Testis (tissue), 3 donors: Measurements from ENCODE around the gene GFRA4. TPM values are rescaled to one million over a fixed set of nuclear protein-coding genes. Genes with fewer than 3 reads are reported as not detected.

Experiments
- DNase-seq: peaks from one replicate; pipeline ENCODE4 v3.0.0-alpha.2; 2019
- H3K27ac ChIP-seq, 2 donors: fragments of 200-600 bp; sonication (generic); one replicate each; pipeline ENCODE4 v1.5.1; 2019
- H3K27me3 ChIP-seq: fragments of 200-600 bp; sonication (generic); one replicate; pipeline ENCODE4 v1.5.1; 2019
- H3K36me3 ChIP-seq: fragments of 200-600 bp; sonication (generic); one replicate; pipeline ENCODE4 v1.5.1; 2017; ENCODE audit warnings: low read depth; ENCODE audit errors: missing control alignments
- H3K4me1 ChIP-seq: fragments of 200-600 bp; sonication (generic); one replicate; pipeline ENCODE4 v1.5.1; 2019
- H3K4me3 ChIP-seq, 2 donors: fragments of 200-600 bp; sonication (generic); one replicate each; pipeline ENCODE4 v1.5.1; 2017 to 2019
- H3K9me3 ChIP-seq: fragments of 200-600 bp; sonication (generic); one replicate; pipeline ENCODE4 v1.5.1; 2017
- POLR2A ChIP-seq: fragments of 450-650 bp; IDR thresholded peaks from one replicate; pipeline ENCODE4 v1.6.1; 2017; ENCODE audit warnings: antibody characterized with exemption, mild to moderate bottlenecking, moderate library complexity
- WGBS, 2 donors: methylation state at CpG; one replicate each; pipeline ENCODE4 v1.1.5; 2018; 5-methylcytosine and 5-hydroxymethylcytosine counted together
- intact Hi-C: fragments of 100-400 bp; cut with DNase I; formaldehyde crosslinking; loops from one replicate; pipeline ENCODE4 v1.15.1; 2023; ENCODE audit warnings: low total_unique reads
- polyA plus RNA-seq: library from polyadenylated mRNA; stranded (reverse); fragments of 350-450 nt; fragmentation: Illumina TruSeq; extraction: RNeasy Lipid Tissue Mini Kit (QIAGEN cat#74804); gene quantifications from one replicate; pipeline ENCODE4 v1.2.3, GENCODE V29; 2014; ENCODE audit warnings: low read depth, low replicate concordance; ENCODE audit not compliant: insufficient read depth
- total RNA-seq, 2 donors: library from RNA; depleted of rRNA; stranded (reverse); fragments of >200 nt; gene quantifications; one replicate each; pipeline ENCODE4 v1.2.3, GENCODE V29; 2016
- TF ChIP-seq, protein P1 (sequence below), 3 experiments: fragments of 450-650 bp in 2 of 3; fragments of 200-600 bp in 1 of 3; sonication (generic) in 1 of 3; IDR thresholded peaks; one replicate each; pipeline ENCODE4 v1.5.1; 2016 to 2019; ENCODE audit warnings: antibody characterized with exemption in 3 of 3, mild to moderate bottlenecking in 2 of 3, moderate library complexity in 1 of 3

Gene GFRA4
- total and polyA plus RNA-seq, 3 donors from 2014 or later: 0.31 to 0.74 (median 0.51) TPM

DNA sequence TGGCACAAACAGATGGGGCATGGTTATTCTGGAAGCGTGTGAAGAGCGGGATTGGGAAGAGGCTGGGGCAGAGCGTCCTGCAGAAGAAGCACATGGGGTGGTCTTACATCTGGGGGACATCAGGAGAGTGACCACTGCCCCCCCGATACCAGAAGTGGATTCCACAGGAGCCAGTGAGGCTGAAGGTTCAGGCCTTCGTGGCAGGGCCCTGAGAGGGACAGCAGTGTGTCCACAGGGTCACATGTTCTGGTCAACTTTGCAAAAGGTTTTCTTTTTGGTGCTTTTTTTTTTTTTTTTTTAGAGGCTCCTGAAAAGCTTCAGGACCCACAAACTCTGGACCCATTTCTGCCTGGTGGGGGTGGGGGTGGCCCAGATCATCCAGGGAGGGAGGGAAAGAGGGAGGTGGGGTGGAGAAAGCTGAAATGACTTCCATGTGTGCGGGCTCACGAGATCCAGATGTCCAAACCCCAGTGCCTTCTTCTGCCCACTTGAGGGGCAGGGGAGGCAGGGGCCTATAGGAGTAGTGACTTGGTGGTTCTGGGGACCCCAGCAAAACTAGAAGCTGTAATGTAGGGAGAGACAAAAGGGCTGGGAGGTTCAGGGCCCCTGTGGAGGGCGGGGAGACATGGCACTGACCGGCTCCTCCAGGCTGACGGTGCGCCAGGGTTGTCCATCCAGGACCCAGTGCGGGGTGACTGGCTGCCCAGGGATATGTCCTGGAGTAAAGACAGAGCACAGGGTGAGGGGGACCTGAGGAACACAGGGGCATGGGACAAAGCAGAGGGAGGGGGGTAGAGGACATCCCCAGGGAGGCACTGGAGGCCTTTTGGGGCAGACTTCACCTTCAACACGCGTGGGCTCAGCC, 15.9 kb upstream of the GFRA4 start:
- Histone ChIP-seq H3K4me1 (peaks cover 27% of the 10 kb centered on the region), H3K4me3 (no peak overlapping the region), H3K27me3 (no peaks in the 10 kb centered on the region)

DNA sequence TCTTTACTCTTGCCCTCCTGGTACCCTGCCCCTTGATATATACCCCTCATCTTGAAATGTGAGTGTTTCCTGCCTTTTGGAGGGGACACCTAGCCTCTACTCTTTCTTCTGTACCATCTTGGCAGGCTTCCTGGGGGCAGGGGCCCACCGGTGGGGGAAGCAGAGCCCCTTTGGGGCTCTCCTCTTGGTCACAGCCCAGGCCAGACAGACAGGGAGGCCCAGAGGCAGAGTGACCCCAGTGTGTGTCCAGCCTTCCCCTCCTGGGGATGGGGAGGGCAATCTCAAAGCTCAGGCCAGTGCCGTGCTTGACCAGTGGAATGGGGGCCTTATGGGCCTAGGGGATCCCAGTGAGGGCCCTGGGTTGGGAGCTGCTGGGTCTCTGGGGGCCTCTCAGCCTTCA, 15.0 kb upstream of the GFRA4 start:
- Histone ChIP-seq H3K4me3 (no peak overlapping the region), H3K4me1 (peaks cover 27% of the 10 kb centered on the region), H3K27ac (peak overlapping the region; percentile 0 to 37), H3K36me3 (no peaks in the 10 kb centered on the region), H3K9me3 (no peaks in the 10 kb centered on the region), H3K27me3 (no peaks in the 10 kb centered on the region)
- intact Hi-C loops: loop anchor here (5.0 kb wide), 1 partner anchor 34 kb away; the partner anchor contains the start of gene SIGLEC1
- 57 to 65% methylated on average over 1 to 2 of the region's 2 CpGs for WGBS, 2 donors
- no peak for DNase-seq
- no peak for TF ChIP-seq POLR2A
- TF ChIP-seq, protein P1, sequence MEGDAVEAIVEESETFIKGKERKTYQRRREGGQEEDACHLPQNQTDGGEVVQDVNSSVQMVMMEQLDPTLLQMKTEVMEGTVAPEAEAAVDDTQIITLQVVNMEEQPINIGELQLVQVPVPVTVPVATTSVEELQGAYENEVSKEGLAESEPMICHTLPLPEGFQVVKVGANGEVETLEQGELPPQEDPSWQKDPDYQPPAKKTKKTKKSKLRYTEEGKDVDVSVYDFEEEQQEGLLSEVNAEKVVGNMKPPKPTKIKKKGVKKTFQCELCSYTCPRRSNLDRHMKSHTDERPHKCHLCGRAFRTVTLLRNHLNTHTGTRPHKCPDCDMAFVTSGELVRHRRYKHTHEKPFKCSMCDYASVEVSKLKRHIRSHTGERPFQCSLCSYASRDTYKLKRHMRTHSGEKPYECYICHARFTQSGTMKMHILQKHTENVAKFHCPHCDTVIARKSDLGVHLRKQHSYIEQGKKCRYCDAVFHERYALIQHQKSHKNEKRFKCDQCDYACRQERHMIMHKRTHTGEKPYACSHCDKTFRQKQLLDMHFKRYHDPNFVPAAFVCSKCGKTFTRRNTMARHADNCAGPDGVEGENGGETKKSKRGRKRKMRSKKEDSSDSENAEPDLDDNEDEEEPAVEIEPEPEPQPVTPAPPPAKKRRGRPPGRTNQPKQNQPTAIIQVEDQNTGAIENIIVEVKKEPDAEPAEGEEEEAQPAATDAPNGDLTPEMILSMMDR (IDR thresholded peaks at IDR 0.05): no peak

More for the DNA sequence above, 15.9 kb upstream of the GFRA4 start:
- TF ChIP-seq, protein P1 (IDR thresholded peaks at IDR 0.05): no peak
- no peak for TF ChIP-seq POLR2A
- DNase-seq: no peak
- Histone ChIP-seq H3K9me3 (no peaks in the 10 kb centered on the region), H3K36me3 (no peaks in the 10 kb centered on the region), H3K27ac (peak overlapping the region in 1 of 2 donors; percentile 44)
- intact Hi-C loops: loop anchor here (5.0 kb wide), 1 partner anchor 33 kb away; the partner anchor contains the start of gene SIGLEC1
- WGBS, 2 donors: 77 to 83% methylated on average over 14 of the region's 14 CpGs

DNA sequence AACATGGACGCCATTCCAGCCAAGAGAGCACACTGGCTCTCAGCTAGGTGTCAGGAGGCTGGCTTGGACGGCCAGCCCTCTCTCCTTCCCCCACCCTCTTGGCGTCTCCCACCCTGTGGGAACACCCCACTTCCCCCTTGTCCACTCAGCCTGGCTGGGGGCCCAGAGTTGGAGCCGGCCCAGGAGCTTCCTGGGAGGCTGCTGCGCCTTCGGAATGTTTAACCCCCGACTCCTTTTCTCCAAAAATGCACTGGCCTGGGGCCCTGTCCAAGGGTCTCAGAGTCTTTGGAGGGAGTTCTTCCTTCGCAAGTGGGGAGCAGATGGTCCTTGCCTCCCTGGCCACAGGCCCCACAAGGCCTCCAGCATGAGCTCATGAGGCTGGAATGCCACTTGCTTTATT, 14.5 kb upstream of the GFRA4 start:
- no peak for TF ChIP-seq POLR2A
- TF ChIP-seq, protein P1 (IDR thresholded peaks at IDR 0.05): no peak
- intact Hi-C loops: loop anchor here (5.0 kb wide), 1 partner anchor 35 kb away; the partner anchor contains the start of gene SIGLEC1
- H3K9me3 ChIP-seq: no peaks in the 10 kb centered on the region
- peak; percentile 75 for DNase-seq
- 34 to 40% methylated on average over 8 of the region's 8 CpGs for WGBS, 2 donors
- H3K4me1 ChIP-seq: peaks cover 27% of the 10 kb centered on the region
- no peak overlapping the region for H3K4me3 ChIP-seq
- no peaks in the 10 kb centered on the region for H3K36me3 ChIP-seq
- H3K27me3 ChIP-seq: no peaks in the 10 kb centered on the region
- peak overlapping the region; percentile 31 to 37 for H3K27ac ChIP-seq

DNA sequence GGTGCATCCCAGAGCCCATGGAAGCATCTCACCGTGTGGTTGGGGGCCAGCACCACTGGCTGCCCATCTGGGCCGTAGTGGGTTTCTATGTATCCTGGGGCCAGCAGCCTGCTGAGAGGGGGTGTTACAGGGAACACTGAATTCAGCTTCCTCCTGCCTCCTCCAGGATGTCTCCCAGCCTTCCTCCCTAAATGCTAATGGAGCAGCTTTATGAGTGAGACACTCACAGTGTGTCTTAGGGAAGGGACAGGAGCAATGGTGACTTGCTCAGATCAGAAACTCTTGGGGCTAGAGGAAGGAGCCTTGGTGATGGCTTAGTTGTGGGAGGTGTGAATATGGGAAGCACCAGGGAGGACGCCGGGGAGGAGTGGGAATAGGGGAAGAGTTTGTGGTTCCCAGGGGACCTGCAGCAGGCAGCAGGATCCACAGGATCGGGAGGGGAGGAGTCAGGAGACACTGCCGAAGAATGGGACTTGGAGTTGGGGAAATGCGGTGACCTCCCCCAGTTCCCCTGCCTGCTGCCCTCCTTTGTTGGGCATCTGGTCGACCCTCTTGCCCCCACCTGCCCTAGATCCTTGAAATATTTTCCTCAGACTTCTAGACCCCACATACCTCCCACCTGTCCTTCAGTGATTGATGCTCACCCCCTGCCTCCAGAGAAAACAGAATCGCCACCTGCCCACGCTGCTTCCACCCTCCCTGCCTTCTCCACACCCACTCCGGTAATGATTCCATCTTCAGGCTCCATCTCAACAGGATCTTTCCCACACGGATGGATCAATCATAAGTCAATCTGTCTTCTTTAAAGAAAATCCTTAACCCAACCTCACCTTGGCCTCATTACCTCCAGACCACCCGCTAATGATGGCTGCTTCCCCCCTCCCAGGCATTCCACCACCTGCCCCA, 12.0 kb upstream of the GFRA4 start:
- 60 to 61% methylated on average over 12 to 13 of the region's 13 CpGs for WGBS, 2 donors
- Histone ChIP-seq H3K27ac (no peak overlapping the region), H3K4me1 (peaks cover 11% of the 10 kb centered on the region), H3K27me3 (no peaks in the 10 kb centered on the region), H3K4me3 (no peak overlapping the region), H3K36me3 (no peaks in the 10 kb centered on the region), H3K9me3 (no peaks in the 10 kb centered on the region)
- no peak for DNase-seq
- TF ChIP-seq, protein P1 (IDR thresholded peaks at IDR 0.05): no peak
- TF ChIP-seq POLR2A: no peak
- intact Hi-C loops: loop anchor here (5.0 kb wide), 1 partner anchor 37 kb away; the partner anchor contains the start of gene SIGLEC1
